GM20000 (cell line): ENCODE measurements around the gene TRAPPC12.

ENCODE experiments used
- DNase-seq: peaks from one replicate; pipeline ENCODE4 v3.0.0; 2012; ENCODE audit warnings: low spot score
- CTCF ChIP-seq: IDR thresholded peaks from 2 replicates; pipeline ENCODE4 v1.5.1; 2012; ENCODE audit warnings: mild to moderate bottlenecking, control low read depth; ENCODE audit errors: extremely low read depth, missing control alignments

The TRAPPC12 gene

GRCh38 chr2:3470166-3470651, 90.7 kb downstream of the TRAPPC12 start:
- DNase-seq, result no peak
- TF ChIP-seq CTCF, result no peak

GRCh38 chr2:3470856-3471737, 91.6 kb downstream of the TRAPPC12 start:
- TF ChIP-seq CTCF, result no peak
- DNase-seq, result no peak

- DNase-seq, result no peak
- TF ChIP-seq CTCF, result no peak
Observed at GRCh38 chr2:3472296-3472695, 92.8 kb downstream of the TRAPPC12 start.

- no peak for DNase-seq
- TF ChIP-seq CTCF, result no peak
Observed at GRCh38 chr2:3472966-3473365, 93.5 kb downstream of the TRAPPC12 start.

- no peak for DNase-seq
- TF ChIP-seq CTCF, result no peak
Observed at GRCh38 chr2:3475771-3476170, 96.3 kb downstream of the TRAPPC12 start.

- DNase-seq, result no peak
- TF ChIP-seq CTCF, result no peak
Observed at GRCh38 chr2:3476321-3476984, 97.0 kb downstream of the TRAPPC12 start.

GRCh38 chr2:3476985-3477327, 97.5 kb downstream of the TRAPPC12 start:
- TF ChIP-seq CTCF, result no peak
- DNase-seq, result no peak
